ENCODE data around the gene GIMAP8. TPM values are rescaled to one million over a fixed set of nuclear protein-coding genes. Genes with fewer than 3 reads are reported as not detected.
A peak's percentile ranks its signal among the peaks of the same experiment; 100 is the strongest.

Gene GIMAP8
- polyA plus RNA-seq (ENCODE audit: insufficient read length in 4 of 4): 10 to 100 TPM in 2 of 4 donors, 1 to 10 TPM in 2; 8.6 to 11.5 (median 9.5) TPM

DNA sequence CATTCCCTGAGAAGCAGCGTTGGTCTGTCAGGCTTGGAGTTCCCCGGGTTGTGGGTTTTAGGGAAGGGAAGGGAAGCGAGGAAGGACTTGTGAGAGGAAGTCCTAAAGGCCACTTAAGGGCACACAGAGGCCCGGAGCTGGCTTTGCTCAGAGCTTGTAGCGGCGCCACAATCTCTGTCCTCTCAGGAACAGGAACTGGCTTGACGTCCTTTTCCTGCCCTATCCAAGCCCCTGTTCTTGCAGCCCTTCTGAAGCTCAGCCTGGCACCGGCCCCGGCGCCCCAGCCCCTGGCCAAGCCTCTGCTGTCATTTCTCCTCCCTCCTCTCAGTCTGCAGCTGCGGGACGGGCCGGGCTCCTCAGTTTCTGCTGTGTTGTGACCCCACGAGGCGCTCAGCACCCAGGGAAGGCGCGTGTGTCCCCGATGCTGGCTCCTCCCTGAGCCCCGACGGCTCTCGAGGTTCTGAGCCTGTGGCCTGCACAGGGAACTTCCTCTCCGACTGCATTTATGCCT lies at the start of gene GIMAP8:
Gene GIMAP8 (plus strand): TSS at position 140 of the 511 bp plus-strand sequence. CDS start 16,069 bp downstream, outside the sequence.
- no peak for DNase-seq (ENCODE audit: low read depth in 4 of 4, low spot score in 3 of 4)

DNA sequence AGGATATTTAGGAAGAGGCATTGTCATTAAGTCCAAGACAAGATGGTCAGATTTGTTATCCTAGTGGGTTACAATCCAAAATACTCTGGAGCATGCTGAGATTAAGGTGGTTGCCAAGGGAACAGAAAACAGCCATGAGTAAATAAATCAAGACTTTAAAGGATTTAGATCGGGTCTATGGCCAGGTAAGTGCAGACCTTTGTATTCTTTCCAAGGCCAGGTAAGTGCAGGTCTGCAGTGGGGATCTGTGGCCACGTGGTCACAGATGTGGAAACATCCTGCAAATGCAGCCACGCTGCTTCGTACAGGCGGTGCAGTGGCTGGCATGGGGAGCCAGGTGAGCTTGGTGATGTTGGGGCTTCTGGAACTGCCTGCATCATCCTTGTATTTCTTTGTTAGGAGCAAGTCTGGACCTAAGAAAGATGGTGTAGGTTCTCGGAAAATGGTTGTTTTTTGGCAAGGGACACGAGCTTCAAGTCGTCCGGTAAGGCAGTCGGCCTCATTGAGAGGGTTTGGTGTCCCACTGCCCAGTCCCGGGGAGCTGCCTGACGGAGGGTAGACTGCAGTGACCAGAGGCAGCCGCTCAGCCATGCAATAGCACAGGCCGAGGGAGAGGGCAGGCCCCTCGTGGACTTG lies 49.5 kb upstream of the GIMAP8 start:
- no peak for DNase-seq (ENCODE audit: low read depth in 4 of 4, low spot score in 3 of 4)

GRCh38 chr7:150401424-150401790 lies 49.0 kb upstream of the GIMAP8 start:
- no peak for DNase-seq (ENCODE audit: low read depth in 4 of 4, low spot score in 3 of 4)

- no peak for DNase-seq (ENCODE audit: low read depth in 4 of 4, low spot score in 3 of 4)
Observed at GRCh38 chr7:150401861-150402631, 48.4 kb upstream of the GIMAP8 start.

DNA sequence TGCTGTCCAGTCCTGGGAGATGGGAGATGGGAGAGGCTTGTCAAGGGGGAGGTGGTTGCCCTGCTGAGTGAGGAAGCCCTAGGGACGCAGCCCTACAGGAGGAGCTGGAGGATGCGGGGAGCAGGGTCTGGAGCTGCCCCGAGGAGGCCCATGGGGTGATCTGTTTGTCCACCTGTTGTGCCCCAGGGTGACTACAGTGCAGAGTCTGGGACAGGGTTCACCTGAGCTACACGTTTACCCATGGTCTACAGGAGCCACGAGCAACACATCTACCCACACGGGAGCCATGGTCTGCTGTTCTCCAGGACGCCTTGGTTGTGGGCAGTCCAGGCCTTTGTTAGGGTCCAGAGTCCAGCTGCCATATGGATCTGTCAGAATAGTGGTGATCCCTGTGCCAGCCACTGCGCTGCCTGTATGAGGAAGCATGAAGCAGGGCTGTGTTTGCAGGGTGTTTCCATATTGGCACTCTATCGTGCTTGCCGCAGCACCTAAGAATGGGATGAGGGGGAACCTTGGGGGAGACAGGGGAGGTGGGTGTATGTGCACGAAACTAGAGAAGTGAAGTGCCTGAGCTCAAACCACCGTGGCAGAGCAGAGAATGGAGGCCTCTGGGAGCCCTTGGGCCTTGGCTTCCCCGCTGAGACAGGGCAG lies 47.6 kb upstream of the GIMAP8 start:
- DNase-seq (ENCODE audit: low read depth in 4 of 4, low spot score in 3 of 4): no peak

DNA sequence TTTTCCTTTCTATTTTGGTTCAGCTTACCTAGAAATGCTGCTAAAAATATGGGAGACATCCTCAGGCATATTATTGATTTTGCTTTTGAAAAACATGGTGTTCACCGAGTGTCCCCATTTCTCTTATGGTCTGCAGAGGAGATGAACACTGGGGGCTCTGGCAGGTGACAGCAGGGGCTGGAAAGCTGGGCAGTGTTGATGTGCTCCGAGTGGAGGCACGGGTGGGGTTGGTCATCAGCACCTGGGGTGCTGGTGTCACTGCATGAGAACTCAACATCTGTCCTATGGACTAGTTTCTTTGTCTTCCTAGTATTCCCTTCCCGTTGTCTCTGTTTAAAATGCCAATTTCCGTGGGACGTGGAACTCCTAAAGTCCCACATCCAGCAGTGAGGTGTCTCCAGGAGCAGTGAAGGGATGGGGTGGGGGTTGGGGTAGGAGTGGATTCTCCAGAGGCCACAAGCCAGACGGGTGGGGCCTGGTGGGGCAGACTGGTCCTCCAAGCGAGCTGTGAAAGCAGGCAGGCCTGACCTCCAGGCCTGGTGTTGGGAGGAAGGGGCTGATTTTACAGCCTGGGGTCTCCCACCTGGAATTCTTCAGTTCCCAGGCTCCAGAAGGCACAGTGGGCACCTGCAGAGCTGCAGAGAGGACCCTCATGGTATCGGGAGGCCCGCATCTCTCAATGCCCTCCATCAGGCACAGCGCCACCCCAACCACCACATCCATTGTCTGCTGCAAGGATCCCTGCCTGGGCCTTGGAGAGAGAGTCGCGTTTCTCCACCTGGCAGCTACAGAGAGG lies 46.9 kb upstream of the GIMAP8 start:
- no peak for DNase-seq (ENCODE audit: low read depth in 4 of 4, low spot score in 3 of 4)

DNA sequence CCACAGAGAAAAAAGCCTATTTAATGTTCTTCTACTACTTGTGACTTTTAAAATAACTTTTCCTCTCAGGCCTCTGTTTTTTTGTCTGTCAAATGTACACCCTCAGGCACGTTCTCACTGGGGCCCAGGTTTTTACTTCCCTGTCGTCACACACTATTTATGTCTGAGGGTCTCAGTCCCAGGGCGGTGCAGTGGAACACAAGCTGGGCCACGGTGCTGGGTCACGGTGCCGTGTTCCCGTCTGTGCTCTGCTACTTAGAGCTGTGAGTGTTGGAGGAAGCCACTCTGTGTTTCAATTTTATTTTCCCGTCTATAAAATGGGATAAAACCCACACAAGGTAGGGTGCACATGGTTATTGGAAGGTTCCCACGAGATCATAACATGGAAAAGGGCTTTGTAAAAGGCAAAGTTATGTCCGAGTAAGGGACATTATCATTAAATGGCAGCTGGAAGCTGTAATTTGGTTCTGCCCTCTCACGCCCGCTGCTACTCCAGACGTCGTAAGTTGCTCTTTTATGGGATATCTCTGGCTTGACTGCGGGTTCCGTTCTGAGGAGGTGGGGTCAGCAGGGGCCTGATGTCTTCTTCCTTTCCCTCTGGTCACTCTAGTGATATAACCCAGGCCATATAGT lies 46.1 kb upstream of the GIMAP8 start:
- DNase-seq (ENCODE audit: low read depth in 4 of 4, low spot score in 3 of 4): no peak

DNA sequence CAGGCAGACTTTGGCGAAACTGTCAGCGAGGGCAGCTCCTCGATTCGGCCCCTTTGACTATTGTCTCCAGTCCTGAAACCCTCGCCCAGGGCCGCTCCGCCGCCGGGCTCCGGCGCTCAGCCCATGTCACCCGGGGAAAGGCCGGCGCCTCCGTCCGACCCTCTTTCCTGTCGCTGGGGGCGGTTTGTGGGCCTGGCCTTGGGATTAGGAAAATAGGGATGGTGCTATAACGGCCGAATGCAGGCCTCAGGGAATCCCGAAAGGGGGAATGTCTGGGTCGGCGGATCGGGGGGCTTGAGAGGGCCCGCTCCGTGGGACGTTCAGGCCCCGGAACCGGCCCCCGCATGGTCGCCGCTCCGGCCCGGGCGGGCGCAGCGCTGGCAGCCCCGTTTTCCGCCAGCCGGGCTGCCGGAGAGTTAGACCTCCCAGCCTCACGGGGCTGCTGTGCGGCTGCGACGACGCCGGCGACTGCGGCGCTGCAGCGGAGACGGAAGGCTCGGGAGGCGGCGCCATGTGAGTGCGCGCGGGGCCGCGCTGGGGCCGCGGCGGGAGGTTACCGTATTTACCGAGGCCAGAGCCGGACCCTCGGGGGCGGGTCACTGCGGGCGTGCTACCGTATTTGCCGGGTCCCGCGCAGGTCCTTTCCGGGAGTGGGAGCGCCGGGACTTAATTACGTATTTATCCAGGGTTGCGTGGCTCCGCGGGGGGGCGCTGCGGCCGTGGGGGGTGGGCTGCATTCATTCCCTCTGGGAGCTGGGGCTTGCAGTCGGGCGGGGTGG lies 45.4 kb upstream of the GIMAP8 start:
- DNase-seq (ENCODE audit: low read depth in 4 of 4, low spot score in 3 of 4): peak; percentile 75 to 78 (median 77)

DNA sequence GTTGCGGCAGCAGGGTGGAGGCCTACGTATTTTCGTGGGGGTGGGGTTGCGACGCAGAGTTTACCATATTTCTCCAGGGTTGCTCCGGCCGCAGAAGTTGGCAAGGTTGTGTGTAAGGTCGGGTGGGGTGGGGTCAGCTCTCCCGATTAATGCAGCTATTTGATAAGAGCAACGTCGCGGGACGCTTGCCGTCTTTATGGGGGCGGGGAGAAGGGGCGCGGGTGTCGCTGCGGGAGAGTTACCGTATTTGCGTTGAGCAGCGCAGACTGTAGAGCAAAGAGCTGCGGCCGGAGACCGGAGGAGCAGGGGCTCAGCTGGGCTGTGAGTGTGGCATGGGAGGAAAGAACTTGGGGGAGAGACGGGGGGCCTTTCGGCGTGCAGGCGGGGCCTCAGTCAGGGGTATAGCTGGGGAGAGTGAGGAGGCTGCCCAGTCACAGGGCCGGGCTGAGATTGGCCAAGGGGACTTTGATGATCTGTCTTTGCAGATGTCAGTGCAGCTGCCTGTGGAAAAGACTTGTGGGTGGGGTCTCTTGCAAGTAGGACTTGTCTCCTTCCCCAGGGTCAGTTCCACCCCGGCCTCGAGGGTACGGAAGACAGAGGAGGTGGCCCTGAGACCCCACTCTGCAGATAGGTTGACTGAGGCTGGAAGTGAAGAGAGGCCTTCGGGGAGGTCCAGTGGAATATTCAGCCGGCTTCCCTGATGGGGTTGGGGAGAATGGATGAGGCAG lies 44.7 kb upstream of the GIMAP8 start:
- no peak for DNase-seq (ENCODE audit: low read depth in 4 of 4, low spot score in 3 of 4)

GRCh38 chr7:150406312-150406566 lies 44.2 kb upstream of the GIMAP8 start:
- no peak for DNase-seq (ENCODE audit: low read depth in 4 of 4, low spot score in 3 of 4)

- peak in 1 of 4 donors; percentile 46 for DNase-seq (ENCODE audit: low read depth in 4 of 4, low spot score in 3 of 4)
Observed at GRCh38 chr7:150406567-150407421, 43.6 kb upstream of the GIMAP8 start.

GRCh38 chr7:150407588-150408392 lies 42.6 kb upstream of the GIMAP8 start:
- no peak for DNase-seq (ENCODE audit: low read depth in 4 of 4, low spot score in 3 of 4)

- DNase-seq (ENCODE audit: low read depth in 4 of 4, low spot score in 3 of 4): no peak
Observed at GRCh38 chr7:150408393-150409299, 41.8 kb upstream of the GIMAP8 start.

- no peak for DNase-seq (ENCODE audit: low read depth in 4 of 4, low spot score in 3 of 4)
Observed at GRCh38 chr7:150409300-150410030, 41.0 kb upstream of the GIMAP8 start.

GRCh38 chr7:150410131-150410530 lies 40.3 kb upstream of the GIMAP8 start:
- DNase-seq (ENCODE audit: low read depth in 4 of 4, low spot score in 3 of 4): no peak

All from right renal pelvis (tissue), 4 donors.